GM06990 (cell line): ENCODE results near the gene POU4F3.
A peak's percentile ranks its signal among the peaks of the same experiment; 100 is the strongest.

Experiments used
- DNase-seq: peaks from one replicate; pipeline ENCODE4 v3.0.0-alpha.2; 2011; ENCODE audit not compliant: insufficient read length; ENCODE audit errors: extremely low read depth
- H3K27me3 ChIP-seq: replicated peaks from 2 replicates; pipeline ENCODE4 v1.6.0; 2011; ENCODE audit warnings: low read length; ENCODE audit not compliant: control insufficient read depth, insufficient read depth
- H3K36me3 ChIP-seq: 2 replicates; pipeline ENCODE4 v1.5.1; 2011; ENCODE audit warnings: low read length; ENCODE audit not compliant: control insufficient read depth, insufficient read depth
- H3K4me3 ChIP-seq: replicated peaks from 2 replicates; pipeline ENCODE4 v1.5.1; 2011; ENCODE audit warnings: low read depth, mild to moderate bottlenecking, control low read depth, low read length
- TF ChIP-seq, protein P1 (sequence below): IDR thresholded peaks from 2 replicates; pipeline ENCODE4 v1.5.1; 2011; ENCODE audit warnings: low read length, control low read depth, mild to moderate bottlenecking, inconsistent platforms; ENCODE audit not compliant: insufficient read depth, poor library complexity, severe bottlenecking

The POU4F3 gene

DNA sequence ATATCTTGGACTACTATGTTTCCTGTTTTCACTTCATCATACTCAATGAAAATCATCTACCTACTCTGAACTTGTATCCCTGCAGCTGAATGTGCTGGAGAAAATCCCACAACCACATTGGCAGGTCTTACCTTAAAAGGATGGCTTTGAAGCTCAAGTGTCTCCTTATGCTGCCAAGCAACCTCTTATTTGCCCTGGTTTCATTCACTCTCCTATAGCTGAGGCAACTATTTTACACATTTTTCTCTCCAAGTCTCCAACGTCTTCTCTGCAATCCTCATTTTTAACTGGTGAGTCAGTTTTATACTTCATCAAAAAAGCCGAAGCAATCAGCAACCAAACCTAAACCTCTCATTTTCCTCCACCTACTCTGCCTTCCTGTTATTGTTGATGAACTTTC is 49.7 kb downstream of the POU4F3 start:
- no peak for DNase-seq
- TF ChIP-seq, protein P1, sequence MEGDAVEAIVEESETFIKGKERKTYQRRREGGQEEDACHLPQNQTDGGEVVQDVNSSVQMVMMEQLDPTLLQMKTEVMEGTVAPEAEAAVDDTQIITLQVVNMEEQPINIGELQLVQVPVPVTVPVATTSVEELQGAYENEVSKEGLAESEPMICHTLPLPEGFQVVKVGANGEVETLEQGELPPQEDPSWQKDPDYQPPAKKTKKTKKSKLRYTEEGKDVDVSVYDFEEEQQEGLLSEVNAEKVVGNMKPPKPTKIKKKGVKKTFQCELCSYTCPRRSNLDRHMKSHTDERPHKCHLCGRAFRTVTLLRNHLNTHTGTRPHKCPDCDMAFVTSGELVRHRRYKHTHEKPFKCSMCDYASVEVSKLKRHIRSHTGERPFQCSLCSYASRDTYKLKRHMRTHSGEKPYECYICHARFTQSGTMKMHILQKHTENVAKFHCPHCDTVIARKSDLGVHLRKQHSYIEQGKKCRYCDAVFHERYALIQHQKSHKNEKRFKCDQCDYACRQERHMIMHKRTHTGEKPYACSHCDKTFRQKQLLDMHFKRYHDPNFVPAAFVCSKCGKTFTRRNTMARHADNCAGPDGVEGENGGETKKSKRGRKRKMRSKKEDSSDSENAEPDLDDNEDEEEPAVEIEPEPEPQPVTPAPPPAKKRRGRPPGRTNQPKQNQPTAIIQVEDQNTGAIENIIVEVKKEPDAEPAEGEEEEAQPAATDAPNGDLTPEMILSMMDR = no peak
- peaks cover 2% of the 10 kb centered on the region; the same call in 1 of the 2 replicates for H3K27me3 ChIP-seq
- H3K36me3 ChIP-seq = no peaks in the 10 kb centered on the region
- H3K4me3 ChIP-seq = no peak overlapping the region

DNA sequence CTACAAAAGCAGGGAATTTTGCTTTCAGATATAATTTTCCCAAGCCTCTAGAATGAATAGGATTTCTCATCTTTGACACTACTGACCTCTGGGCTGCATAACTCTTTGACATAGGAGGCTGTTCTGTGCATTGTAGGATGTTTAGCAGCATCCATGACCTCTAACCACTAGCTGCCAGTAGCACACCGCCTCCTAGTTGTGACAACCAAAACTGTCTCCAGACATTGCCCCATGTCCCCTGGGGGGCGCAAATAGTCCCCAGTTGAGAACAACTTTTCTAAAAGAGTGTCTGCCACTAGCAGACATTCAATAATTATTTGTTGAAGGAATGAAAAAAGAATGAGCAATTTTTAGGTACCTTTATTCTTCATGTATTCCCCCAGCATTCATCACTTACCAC is 51.8 kb downstream of the POU4F3 start:
- Histone ChIP-seq H3K4me3 (no peak overlapping the region), H3K36me3 (no peaks in the 10 kb centered on the region), H3K27me3 (peaks cover 2% of the 10 kb centered on the region; the same call in 1 of the 2 replicates)
- TF ChIP-seq, protein P1 = peak; percentile 60
- DNase-seq = no peak
